Neural cell (in vitro differentiated cells): Measurements from ENCODE around the gene VWA8. TPM values are rescaled to one million over a fixed set of nuclear protein-coding genes. Genes with fewer than 3 reads are reported as not detected.
"Not testable (repeated sequence)": the region's sequence is repeated elsewhere in the genome, so short reads cannot be mapped to it uniquely, and the experiment has no call there.

ENCODE experiments used
- H2AFZ ChIP-seq: fragments of 200-600, 300-800 bp; sonication (generic), shearing (Covaris generic); 2 replicates; pipeline ENCODE4 v1.6.0; 2014; ENCODE audit warnings: low read depth, mild to moderate bottlenecking, antibody characterized with exemption, low read length, moderate library complexity
- H3F3A ChIP-seq: fragments of 200-600 bp; shearing (Covaris generic); 2 replicates; pipeline ENCODE4 v1.6.1; 2016; ENCODE audit warnings: mild to moderate bottlenecking, moderate library complexity, mixed read lengths, antibody characterized with exemption, low read length; ENCODE audit not compliant: insufficient read depth, poor library complexity, severe bottlenecking
- H3K27ac ChIP-seq: fragments of 200-600, 300-800 bp; sonication (generic), shearing (Covaris generic); 2 replicates; pipeline ENCODE4 v1.5.1; 2014; ENCODE audit warnings: mild to moderate bottlenecking, low read length, moderate library complexity
- H3K27me3 ChIP-seq: fragments of 300-800, 200-600 bp; sonication (generic), shearing (Covaris generic); 2 replicates; pipeline ENCODE4 v1.6.0; 2014; ENCODE audit warnings: mild to moderate bottlenecking, low read depth, low read length, moderate library complexity; ENCODE audit not compliant: insufficient read depth
- H3K36me3 ChIP-seq: fragments of 300-800, 200-600 bp; sonication (generic), shearing (Covaris generic); 2 replicates; pipeline ENCODE4 v1.5.1; 2014; ENCODE audit warnings: mild to moderate bottlenecking, antibody characterized with exemption, low read length, moderate library complexity; ENCODE audit not compliant: insufficient read depth
- H3K4me2 ChIP-seq: fragments of 300-800, 200-600 bp; sonication (generic), shearing (Covaris generic); 2 replicates; pipeline ENCODE4 v1.6.0; 2014; ENCODE audit warnings: mild to moderate bottlenecking, low read length
- H3K4me3 ChIP-seq: fragments of 300-800, 200-600 bp; sonication (generic), shearing (Covaris generic); 2 replicates; pipeline ENCODE4 v1.5.1; 2014; ENCODE audit warnings: mild to moderate bottlenecking, low read length, moderate library complexity
- H3K79me2 ChIP-seq: fragments of 200-600 bp; shearing (Covaris generic); replicated peaks from 2 replicates; pipeline ENCODE4 v1.6.0; 2014; ENCODE audit warnings: mild to moderate bottlenecking, low read length, moderate library complexity; ENCODE audit not compliant: insufficient read depth
- H3K9ac ChIP-seq: fragments of 300-800, 200-600 bp; sonication (generic), shearing (Covaris generic); 2 replicates; pipeline ENCODE4 v1.6.1; 2016; ENCODE audit warnings: mild to moderate bottlenecking, low read length, mixed read lengths
- H3K9me2 ChIP-seq: fragments of 200-600 bp; shearing (Covaris generic); 2 replicates; pipeline ENCODE4 v1.6.1; 2016; ENCODE audit warnings: mild to moderate bottlenecking, low read length, mixed read lengths; ENCODE audit not compliant: insufficient read depth
- H3K9me3 ChIP-seq: fragments of 200-600, 300-800 bp; sonication (generic), shearing (Covaris generic); 2 replicates; pipeline ENCODE4 v1.6.1; 2016; ENCODE audit warnings: mild to moderate bottlenecking, mixed run types, low read length, moderate library complexity, mixed read lengths
- H4K20me1 ChIP-seq: fragments of 200-600 bp; shearing (Covaris generic); 2 replicates; pipeline ENCODE4 v1.6.1; 2016; ENCODE audit warnings: mild to moderate bottlenecking, mixed run types; ENCODE audit not compliant: insufficient read depth
- EP300 ChIP-seq: fragments of 450-650 bp; conservative IDR thresholded peaks from 2 replicates; pipeline ENCODE4 v1.6.1; 2014; ENCODE audit warnings: antibody characterized with exemption, mild to moderate bottlenecking, moderate library complexity; ENCODE audit not compliant: poor library complexity, severe bottlenecking
- EZH2 ChIP-seq: fragments of 200-600, 300-800 bp; shearing (Covaris generic), sonication (generic); IDR thresholded peaks from 2 replicates; pipeline ENCODE4 v1.6.1; 2014; ENCODE audit warnings: antibody characterized with exemption, low read length, borderline replicate concordance, mild to moderate bottlenecking; ENCODE audit not compliant: insufficient read depth, poor library complexity, severe bottlenecking
- MXI1 ChIP-seq: fragments of 450-650 bp; conservative IDR thresholded peaks from 2 replicates; pipeline ENCODE4 v1.6.1; 2014; ENCODE audit warnings: antibody characterized with exemption, mild to moderate bottlenecking; ENCODE audit not compliant: poor library complexity, severe bottlenecking
- POLR2AphosphoS5 ChIP-seq: IDR thresholded peaks from 2 replicates; pipeline ENCODE4 v1.6.1; 2012
- RAD21 ChIP-seq: fragments of 450-650 bp; conservative IDR thresholded peaks from 2 replicates; pipeline ENCODE4 v1.6.1; 2014; ENCODE audit warnings: antibody characterized with exemption, mild to moderate bottlenecking, moderate library complexity
- REST ChIP-seq: IDR thresholded peaks from 2 replicates; pipeline ENCODE4 v1.6.1; 2012; ENCODE audit warnings: borderline replicate concordance
- SMC3 ChIP-seq: fragments of 450-650 bp; conservative IDR thresholded peaks from 2 replicates; pipeline ENCODE4 v1.6.1; 2014; ENCODE audit warnings: antibody characterized with exemption, mild to moderate bottlenecking, moderate library complexity; ENCODE audit not compliant: poor library complexity
- TAF1 ChIP-seq: IDR thresholded peaks from 2 replicates; pipeline ENCODE4 v1.6.1; 2012; ENCODE audit warnings: low read depth
- polyA plus RNA-seq: library from polyadenylated mRNA; depleted of rRNA; stranded (reverse); fragments of >200 nt; gene quantifications from 2 replicates; pipeline ENCODE4 v1.2.3, GENCODE V29; 2014
- TF ChIP-seq, protein P1 (sequence below): fragments of 450-650 bp; IDR thresholded peaks from 2 replicates; pipeline ENCODE4 v1.5.1; 2014; ENCODE audit warnings: antibody characterized with exemption, mild to moderate bottlenecking, moderate library complexity; ENCODE audit not compliant: poor library complexity, severe bottlenecking

VWA8 gene
- polyA plus RNA-seq, 1 donor from 2014 or later: 3.6 TPM

DNA sequence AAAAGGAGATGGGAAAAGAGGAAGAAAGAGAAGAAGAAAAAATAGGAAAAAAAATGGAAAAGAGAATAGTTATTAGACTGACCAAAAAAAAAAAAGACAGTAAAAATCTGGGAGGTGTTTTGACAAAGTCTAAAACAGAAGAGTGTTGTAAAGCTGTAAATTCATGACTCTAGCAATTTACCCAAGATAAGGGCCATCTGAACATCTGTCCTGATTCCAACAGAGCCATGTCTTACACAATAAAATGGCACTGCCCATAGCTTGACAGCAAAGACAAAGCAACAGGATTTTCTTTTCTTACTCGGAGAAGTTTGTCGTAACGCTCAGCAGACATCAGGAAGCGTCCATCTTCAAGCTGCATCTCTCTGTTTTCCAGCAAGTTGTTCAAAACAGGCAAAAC, 69.8 kb downstream of the VWA8 start:
- Histone ChIP-seq H3K9me2 (no peaks in the 10 kb centered on the region), H3K4me3 (no peak overlapping the region), H3K4me2 (no peak overlapping the region), H3K9me3 (no peaks in the 10 kb centered on the region), H2AFZ (no peak overlapping the region), H3K36me3 (no peaks in the 10 kb centered on the region), H3K79me2 (no peaks in the 10 kb centered on the region), H3K27me3 (no peaks in the 10 kb centered on the region), H3K27ac (no peak overlapping the region), H3K9ac (no peak overlapping the region), H4K20me1 (no peaks in the 10 kb centered on the region), H3F3A (no peaks in the 10 kb centered on the region)
- TF ChIP-seq REST: no peak
- no peak for TF ChIP-seq MXI1

GRCh38 chr13:41883147-41883546, 77.8 kb downstream of the VWA8 start:
- no peak overlapping the region for H3K4me3 ChIP-seq
- H3K4me2 ChIP-seq: no peak overlapping the region
- no peaks in the 10 kb centered on the region for H3F3A ChIP-seq
- no peaks in the 10 kb centered on the region for H3K27me3 ChIP-seq
- peaks cover 5% of the 10 kb centered on the region for H3K36me3 ChIP-seq
- H3K9ac ChIP-seq: no peak overlapping the region
- H3K9me3 ChIP-seq: no peaks in the 10 kb centered on the region
- H3K79me2 ChIP-seq: no peaks in the 10 kb centered on the region
- no peak for TF ChIP-seq SMC3
- no peaks in the 10 kb centered on the region for H3K9me2 ChIP-seq
- H2AFZ ChIP-seq: no peak overlapping the region
- H3K27ac ChIP-seq: no peak overlapping the region
- H4K20me1 ChIP-seq: no peaks in the 10 kb centered on the region

DNA sequence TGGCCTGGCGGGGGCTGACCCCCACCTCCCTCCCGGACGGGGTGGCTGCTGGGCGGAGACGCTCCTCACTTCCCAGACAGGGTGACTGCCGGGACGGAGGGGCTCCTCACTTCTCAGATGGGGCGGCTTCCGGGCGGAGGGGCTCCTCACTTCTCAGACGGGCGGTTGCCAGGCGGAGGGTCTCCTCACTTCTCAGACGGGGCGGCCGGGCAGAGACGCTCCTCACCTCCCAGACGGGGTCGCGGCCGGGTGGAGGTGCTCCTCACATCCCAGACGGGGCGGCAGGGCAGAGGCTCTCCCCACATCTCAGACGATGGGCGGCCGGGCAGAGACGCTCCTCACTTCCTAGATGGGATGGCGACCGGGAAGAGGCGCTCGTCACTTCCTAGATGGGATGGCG, 79.0 kb downstream of the VWA8 start:
- not testable (repeated sequence) for H3K27me3 ChIP-seq, H3K9me2 ChIP-seq, H3K4me2 ChIP-seq, H3K9me3 ChIP-seq, H4K20me1 ChIP-seq, H3F3A ChIP-seq, H3K27ac ChIP-seq, H3K79me2 ChIP-seq, H3K36me3 ChIP-seq, H2AFZ ChIP-seq, H3K9ac ChIP-seq, H3K4me3 ChIP-seq

- Histone ChIP-seq H3K36me3 (peaks cover 5% of the 10 kb centered on the region), H3K9ac (no peak overlapping the region), H3K4me3 (no peak overlapping the region), H3K4me2 (no peak overlapping the region), H3K9me2 (no peaks in the 10 kb centered on the region), H2AFZ (no peak overlapping the region), H3K9me3 (no peaks in the 10 kb centered on the region), H3F3A (no peaks in the 10 kb centered on the region), H3K27me3 (no peaks in the 10 kb centered on the region), H3K79me2 (no peaks in the 10 kb centered on the region), H4K20me1 (no peaks in the 10 kb centered on the region), H3K27ac (no peak overlapping the region)
- TF ChIP-seq REST: no peak
- TF ChIP-seq TAF1: no peak
- TF ChIP-seq EZH2: no peak
- no peak for TF ChIP-seq RAD21
- TF ChIP-seq MXI1: no peak
- TF ChIP-seq, protein P1, sequence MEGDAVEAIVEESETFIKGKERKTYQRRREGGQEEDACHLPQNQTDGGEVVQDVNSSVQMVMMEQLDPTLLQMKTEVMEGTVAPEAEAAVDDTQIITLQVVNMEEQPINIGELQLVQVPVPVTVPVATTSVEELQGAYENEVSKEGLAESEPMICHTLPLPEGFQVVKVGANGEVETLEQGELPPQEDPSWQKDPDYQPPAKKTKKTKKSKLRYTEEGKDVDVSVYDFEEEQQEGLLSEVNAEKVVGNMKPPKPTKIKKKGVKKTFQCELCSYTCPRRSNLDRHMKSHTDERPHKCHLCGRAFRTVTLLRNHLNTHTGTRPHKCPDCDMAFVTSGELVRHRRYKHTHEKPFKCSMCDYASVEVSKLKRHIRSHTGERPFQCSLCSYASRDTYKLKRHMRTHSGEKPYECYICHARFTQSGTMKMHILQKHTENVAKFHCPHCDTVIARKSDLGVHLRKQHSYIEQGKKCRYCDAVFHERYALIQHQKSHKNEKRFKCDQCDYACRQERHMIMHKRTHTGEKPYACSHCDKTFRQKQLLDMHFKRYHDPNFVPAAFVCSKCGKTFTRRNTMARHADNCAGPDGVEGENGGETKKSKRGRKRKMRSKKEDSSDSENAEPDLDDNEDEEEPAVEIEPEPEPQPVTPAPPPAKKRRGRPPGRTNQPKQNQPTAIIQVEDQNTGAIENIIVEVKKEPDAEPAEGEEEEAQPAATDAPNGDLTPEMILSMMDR: no peak
- no peak for TF ChIP-seq EP300
- no peak for TF ChIP-seq SMC3
- TF ChIP-seq POLR2AphosphoS5: no peak
Observed at GRCh38 chr13:41880966-41881365, 79.9 kb downstream of the VWA8 start.
